NCI-H1105 (cell line): ENCODE measurements around the gene DNAJC25.
A peak's percentile ranks its signal among the peaks of the same experiment; 100 is the strongest.
"Not testable (repeated sequence)": the region's sequence is repeated elsewhere in the genome, so short reads cannot be mapped to it uniquely, and the experiment has no call there.

Source experiments
- DNase-seq: peaks from one replicate; lab custom pipeline; 2025; lab: John Stamatoyannopoulos, UW

DNAJC25 gene

GRCh38 chr9:111631214-111631971 lies at the start of gene DNAJC25:
TSS of gene DNAJC25 (plus strand) at chr9:111631334. CDS start at chr9:111631408, 74 bp downstream.
- DNase-seq = peak; percentile 96

- DNase-seq = no peak
Measured at GRCh38 chr9:111582888-111583287, 48.2 kb upstream of the DNAJC25 start.

GRCh38 chr9:111586378-111586777 lies 44.8 kb upstream of the DNAJC25 start:
- DNase-seq = no peak

- no peak for DNase-seq
Measured at GRCh38 chr9:111588846-111589245, 42.3 kb upstream of the DNAJC25 start.

GRCh38 chr9:111597852-111598732 lies 33.0 kb upstream of the DNAJC25 start:
- DNase-seq = no peak

- no peak for DNase-seq
Measured at GRCh38 chr9:111598733-111599091, 32.4 kb upstream of the DNAJC25 start.

- no peak for DNase-seq
Measured at GRCh38 chr9:111599092-111599954, 31.8 kb upstream of the DNAJC25 start, which contains the start of gene PTGR1. TSS of gene PTGR1 (minus strand) at chr9:111599647. CDS start at chr9:111597422, 2,225 bp downstream.

GRCh38 chr9:111599955-111600343 lies 31.2 kb upstream of the DNAJC25 start:
- no peak for DNase-seq

- no peak for DNase-seq
Measured at GRCh38 chr9:111601237-111602018, 29.7 kb upstream of the DNAJC25 start.

- no peak for DNase-seq
Measured at GRCh38 chr9:111603041-111603440, 28.1 kb upstream of the DNAJC25 start.

GRCh38 chr9:111604054-111604615 lies 27.0 kb upstream of the DNAJC25 start:
- DNase-seq = no peak

- DNase-seq = no peak
Measured at GRCh38 chr9:111605041-111605559, 26.0 kb upstream of the DNAJC25 start.

- no peak for DNase-seq
Measured at GRCh38 chr9:111610149-111610548, 21.0 kb upstream of the DNAJC25 start.

- DNase-seq = no peak
Measured at GRCh38 chr9:111610845-111611244, 20.3 kb upstream of the DNAJC25 start.

GRCh38 chr9:111613436-111614040 lies 17.6 kb upstream of the DNAJC25 start:
- no peak for DNase-seq

- DNase-seq = no peak
Measured at GRCh38 chr9:111615928-111616327, 15.2 kb upstream of the DNAJC25 start.

GRCh38 chr9:111617349-111617748 lies 13.8 kb upstream of the DNAJC25 start:
- not testable (repeated sequence) for DNase-seq

GRCh38 chr9:111621895-111622480 lies 9.1 kb upstream of the DNAJC25 start:
- no peak for DNase-seq

GRCh38 chr9:111622626-111623025 lies 8.5 kb upstream of the DNAJC25 start:
- no peak for DNase-seq
